Cardiac fibroblast (primary cell): ENCODE results near the gene GFER.

ENCODE experiments used
- DNase-seq, 2 donors: peaks; one replicate each; pipeline versions ENCODE4 v3.0.0 to v3.0.0-alpha.2; 2010; ENCODE audit warnings: low read depth in 2 of 2
- H3K4me3 ChIP-seq, 2 donors: replicated peaks in 1 of 2; 1 replicate in 1 of 2; 2 replicates in 1 of 2; pipeline ENCODE4 v1.5.1; 2011; ENCODE audit warnings: low read depth in 2 of 2, low read length in 2 of 2, mild to moderate bottlenecking in 2 of 2, moderate library complexity in 1 of 2
- TF ChIP-seq, protein P1 (sequence below): IDR thresholded peaks from one replicate; pipeline ENCODE4 v1.5.1; 2011; ENCODE audit warnings: low read depth, mild to moderate bottlenecking, low read length, inconsistent platforms

Gene GFER

DNA sequence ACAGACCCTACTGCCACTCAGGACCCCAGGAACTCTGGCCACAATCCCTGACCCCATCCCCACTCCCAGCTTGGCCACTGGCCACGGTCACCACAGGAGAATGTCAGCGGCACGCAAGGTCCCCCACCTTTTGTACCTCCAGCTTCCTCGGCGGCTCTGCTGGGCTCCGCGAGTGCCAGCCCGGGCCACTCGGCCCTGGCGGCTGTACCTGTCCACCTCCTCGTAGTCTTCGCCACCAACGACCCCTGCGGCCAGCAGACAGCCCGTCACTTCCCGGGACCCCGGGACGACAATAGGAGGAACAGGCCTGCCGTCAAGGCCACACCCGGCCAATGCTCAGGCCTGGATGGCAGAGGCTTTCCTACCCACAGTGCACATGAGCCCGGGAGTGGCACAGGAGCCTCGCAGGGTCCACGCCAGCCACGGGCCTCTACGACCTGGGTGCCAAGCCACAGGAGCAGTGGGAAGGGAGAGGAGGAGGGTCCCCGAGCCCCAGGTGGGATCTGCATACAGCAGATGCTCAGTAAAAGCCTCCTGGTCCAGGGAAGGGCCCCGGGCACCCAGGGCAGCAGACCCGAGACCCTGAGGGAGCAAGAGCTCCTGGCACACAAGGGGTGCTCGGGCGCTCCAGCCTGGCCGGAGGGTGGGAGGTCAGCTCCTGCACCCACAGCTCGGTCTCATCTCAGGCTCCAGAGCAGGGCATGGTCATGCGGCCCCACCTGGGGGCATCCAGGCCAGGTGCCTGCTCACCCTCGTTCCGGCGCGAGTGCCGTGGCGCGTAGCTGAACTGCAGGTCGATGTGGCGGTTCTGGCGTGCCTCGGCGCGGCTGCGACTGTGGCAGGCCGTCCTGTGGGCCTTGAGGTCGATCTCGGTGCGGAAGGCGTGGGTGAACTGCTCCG lies 17.7 kb downstream of the GFER start:
- no peak for DNase-seq

DNA sequence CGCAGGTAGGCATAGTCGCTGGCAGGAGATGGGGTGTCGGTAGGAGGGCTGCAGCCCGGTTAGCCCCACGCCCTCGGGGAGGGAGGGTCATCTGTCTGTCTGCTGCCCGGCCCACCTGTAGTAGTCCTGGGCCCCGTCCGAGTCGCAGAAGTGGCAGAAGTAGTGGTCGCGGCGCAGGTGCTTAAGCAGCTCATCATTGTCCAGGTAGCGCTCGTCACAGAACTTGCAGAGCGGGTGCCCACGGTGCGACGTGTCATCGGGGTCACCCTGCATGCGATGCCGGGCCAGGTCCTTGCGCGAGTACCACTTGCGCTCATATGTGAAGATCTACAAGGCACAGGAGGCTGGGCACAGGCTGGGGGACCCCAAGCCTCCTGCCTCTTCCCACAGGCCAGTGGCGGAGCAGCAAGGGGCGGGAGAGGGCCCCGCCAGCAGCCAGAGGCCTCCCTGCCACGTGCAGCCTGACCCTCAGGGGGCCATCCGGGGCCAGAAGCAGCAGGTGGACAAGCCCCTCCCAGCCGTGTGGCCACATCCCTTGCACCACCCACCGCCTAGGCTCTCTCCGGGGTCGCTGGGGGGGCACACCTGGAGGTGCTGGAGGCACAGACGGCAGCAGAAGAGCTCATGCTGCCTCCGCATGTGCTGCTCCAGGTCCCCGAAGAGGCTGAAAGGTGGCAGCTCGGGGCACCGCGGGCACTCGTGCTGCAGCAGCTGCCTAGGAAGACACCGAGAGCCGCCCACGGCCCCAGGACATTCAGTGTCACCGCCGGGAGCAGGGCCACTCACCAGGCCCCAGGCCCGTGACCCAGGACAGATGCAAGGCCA lies 18.6 kb downstream of the GFER start:
- TF ChIP-seq, protein P1, sequence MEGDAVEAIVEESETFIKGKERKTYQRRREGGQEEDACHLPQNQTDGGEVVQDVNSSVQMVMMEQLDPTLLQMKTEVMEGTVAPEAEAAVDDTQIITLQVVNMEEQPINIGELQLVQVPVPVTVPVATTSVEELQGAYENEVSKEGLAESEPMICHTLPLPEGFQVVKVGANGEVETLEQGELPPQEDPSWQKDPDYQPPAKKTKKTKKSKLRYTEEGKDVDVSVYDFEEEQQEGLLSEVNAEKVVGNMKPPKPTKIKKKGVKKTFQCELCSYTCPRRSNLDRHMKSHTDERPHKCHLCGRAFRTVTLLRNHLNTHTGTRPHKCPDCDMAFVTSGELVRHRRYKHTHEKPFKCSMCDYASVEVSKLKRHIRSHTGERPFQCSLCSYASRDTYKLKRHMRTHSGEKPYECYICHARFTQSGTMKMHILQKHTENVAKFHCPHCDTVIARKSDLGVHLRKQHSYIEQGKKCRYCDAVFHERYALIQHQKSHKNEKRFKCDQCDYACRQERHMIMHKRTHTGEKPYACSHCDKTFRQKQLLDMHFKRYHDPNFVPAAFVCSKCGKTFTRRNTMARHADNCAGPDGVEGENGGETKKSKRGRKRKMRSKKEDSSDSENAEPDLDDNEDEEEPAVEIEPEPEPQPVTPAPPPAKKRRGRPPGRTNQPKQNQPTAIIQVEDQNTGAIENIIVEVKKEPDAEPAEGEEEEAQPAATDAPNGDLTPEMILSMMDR, result no peak
- no peak overlapping the region for H3K4me3 ChIP-seq
- DNase-seq, result no peak

More for the DNA sequence above, 17.7 kb downstream of the GFER start:
- H3K4me3 ChIP-seq, result no peak overlapping the region
- TF ChIP-seq, protein P1, result no peak

DNA sequence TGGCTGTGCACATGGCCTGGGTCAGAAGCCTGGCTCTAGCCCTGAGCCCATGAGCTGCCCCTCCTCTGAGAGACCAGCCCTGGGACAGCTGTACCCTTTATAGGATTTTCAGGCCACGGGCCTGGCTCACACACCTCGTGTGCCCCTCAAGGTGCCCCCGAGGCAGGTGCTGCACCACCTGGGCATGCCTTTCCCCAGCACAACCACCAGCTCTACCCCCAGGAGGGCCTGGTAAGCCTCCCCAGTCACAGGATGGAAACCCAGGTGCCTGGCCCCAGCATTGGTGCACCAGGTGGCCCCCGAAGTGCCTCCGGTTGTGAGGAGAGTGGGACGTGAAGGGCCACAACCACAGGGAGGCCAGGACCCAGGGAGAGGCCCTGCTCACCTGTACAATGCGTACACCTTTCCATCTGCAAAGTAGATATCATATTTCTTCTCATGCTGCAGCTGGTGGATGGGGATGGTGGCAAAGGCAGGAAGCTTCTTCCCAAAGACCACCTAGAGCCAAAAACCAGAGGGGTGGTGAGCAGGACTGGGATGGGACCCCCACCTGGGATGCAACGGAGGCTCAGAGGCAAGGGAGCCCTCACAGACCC lies 19.3 kb downstream of the GFER start:
- no peak overlapping the region for H3K4me3 ChIP-seq
- TF ChIP-seq, protein P1, result no peak

DNA sequence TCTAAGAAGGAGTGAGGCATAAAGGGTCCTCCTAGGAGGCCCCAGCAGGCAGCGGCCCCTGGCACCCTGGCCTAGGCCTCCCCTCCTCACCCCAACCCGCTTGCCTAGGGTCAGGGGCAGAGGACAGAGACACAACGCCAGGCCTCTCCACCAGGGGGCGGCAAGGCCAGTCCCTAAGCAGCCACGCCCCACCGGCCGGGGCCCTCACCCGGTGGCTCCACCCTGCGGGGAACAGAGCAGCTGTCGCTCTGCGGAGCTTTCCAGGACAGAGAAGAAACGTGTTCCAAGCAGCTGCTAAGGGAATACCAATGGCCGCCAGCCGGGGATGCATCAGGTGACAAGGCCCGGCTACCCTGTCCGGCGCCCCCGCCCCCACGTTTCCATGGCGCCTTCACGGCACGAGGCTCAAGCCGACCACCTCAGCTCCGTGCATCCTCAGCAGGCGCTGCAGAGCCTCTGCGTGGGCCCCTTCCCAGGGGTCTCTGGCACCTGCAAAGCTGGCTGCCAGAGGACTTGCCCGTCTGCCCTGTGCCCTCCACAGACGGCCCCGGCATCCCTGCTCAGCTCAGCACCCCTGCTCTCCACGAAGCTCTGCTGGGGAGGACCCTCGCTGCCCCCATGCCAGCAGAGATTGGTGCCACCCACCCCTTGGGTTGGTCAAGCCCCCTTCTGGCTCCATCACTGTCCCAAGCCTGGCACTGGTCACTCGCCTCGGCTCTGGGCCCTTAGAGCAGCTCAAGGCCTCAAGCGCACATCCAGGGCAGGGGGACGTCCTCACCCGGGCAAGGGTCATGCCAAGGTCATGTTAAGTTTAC lies 20.0 kb downstream of the GFER start:
- peak overlapping the region in 1 of 2 donors; percentile 4 for H3K4me3 ChIP-seq
- TF ChIP-seq, protein P1, result peak; percentile 98
- DNase-seq, result peak; percentile 87

More for the DNA sequence above, 19.3 kb downstream of the GFER start:
- no peak for DNase-seq

DNA sequence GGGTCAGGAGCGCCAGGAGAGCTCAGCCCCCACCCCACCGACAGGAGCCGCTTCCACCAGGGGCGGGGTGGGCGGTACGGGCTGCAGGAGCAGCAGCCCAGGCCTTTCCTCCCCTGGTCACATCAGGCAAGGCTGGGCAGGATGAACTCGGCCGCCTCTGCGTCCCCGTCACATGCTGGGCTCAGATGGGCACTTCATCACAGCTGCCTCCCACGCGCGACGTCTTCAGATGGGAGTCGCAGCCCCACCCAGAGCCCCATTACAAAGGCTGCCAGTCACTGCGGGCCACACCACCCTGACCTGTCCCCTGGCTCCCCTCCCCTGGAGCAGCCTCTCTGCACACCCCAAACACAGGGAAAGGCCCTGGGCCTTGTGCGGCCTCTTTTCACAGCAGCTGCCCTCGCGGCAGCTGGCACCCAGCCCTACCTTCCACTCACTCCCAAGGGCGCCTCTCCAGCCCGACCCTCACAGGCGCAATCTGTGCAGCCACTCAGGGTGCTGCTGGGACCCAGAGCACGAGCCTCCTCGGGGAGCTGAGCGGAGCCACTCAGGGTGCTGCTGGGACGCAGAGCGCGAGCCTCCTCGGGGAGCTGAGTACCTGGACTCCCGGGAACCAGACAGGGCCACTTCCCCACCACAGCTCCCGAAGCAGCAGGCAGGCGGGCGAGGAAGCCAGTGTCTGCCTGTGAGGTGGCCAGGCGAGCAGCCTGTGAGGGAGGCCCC lies 21.0 kb downstream of the GFER start:
- DNase-seq, result no peak
- TF ChIP-seq, protein P1, result no peak
- H3K4me3 ChIP-seq, result no peak overlapping the region
